GM18867 (cell line): ENCODE measurements around the gene GSX1.

ENCODE experiments used
- ATAC-seq: cut with Tn5 transposase; IDR thresholded peaks from one replicate; pipeline ENCODE4 v1.9.1; 2021; ENCODE audit warnings: mild to moderate bottlenecking, moderate library complexity; ENCODE audit not compliant: unreplicated experiment

GSX1 gene

DNA sequence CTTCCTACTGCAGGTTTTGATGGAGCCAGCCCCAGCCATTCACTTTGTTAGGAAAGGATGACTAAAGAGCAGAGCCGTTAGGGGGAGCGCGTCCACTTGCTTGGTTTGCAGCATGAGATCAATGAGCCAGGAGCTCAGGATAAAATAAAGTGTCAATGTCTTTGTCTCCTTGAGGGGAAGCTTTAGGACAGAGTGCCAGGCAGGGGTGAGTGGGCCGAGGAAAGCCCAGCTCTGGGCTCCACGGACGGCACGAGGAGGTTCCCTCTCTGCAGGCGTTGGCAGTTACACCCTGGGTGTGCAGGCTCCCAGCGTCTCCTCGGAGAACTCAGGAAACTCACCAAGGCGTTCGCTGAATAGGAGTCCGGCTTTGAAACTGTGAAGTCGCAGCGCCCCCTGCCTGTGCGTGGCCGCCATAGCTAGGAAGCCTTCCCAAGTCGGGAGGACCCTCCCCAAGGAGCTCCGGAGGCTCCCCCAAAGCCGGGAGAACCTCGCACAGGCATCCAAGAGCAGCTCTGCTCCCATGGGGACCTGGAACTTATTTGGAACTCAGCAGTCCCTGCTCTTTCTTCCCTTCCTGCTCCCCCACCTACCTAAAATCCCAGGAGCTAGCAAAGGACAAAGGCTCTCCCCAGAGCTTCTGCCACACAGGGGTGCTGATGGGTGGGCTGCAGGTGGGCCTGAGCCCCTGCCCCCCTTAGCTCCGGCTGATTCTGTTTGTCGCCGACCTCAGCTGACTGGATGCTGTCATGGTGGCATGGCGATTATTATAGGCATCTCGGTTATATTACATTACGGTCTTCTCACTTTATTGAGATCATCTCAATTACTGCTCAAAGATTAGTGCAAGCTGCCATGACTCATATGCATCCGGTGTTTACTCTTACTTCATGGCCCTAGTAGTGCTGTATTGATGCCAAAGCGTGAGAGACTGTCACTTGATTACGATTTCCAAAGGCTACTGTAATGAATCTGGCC, 34.4 kb downstream of the GSX1 start:
- ATAC-seq: peak; percentile 59

DNA sequence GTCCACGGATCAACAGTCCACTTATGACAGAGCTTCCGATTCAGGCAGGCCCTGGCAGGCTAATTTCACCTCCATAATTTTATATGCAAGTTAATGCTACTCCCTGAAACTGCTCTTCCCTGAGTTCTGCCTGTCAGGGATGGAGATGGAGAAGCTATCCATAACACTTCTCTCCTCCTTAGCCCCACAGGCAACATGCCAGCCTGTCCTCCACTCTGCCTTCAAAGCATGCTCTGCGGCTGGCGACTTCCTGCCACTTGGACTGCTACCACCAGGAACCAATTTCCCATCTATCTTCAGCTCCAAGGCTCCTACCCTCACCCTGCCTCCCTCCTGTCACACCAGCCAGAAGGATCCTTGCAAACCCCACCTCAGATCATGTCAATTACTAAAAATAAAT, 35.4 kb downstream of the GSX1 start:
- no peak for ATAC-seq

- ATAC-seq: peak; percentile 68
Observed at GRCh38 chr13:27830010-27830409, 37.7 kb downstream of the GSX1 start.

DNA sequence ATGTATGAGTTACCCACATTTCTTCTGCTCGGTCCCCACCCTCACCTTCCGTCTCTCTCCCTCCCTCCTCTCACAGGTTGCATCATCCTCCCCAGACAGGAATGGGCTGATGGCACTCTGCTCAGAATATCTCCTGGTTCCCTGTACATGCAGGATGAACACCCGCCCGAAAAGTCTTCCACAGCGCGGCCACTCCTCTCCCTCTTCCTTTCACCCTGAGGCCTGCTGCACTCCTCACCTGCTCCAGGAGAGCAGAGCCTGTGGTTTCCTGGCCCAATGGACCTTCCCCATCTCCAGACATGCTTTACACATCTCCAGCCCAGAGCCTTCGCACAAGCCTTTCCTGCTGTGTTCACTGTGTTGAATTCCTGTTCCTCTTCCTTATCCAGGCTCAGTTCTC, 40.9 kb downstream of the GSX1 start:
- no peak for ATAC-seq

DNA sequence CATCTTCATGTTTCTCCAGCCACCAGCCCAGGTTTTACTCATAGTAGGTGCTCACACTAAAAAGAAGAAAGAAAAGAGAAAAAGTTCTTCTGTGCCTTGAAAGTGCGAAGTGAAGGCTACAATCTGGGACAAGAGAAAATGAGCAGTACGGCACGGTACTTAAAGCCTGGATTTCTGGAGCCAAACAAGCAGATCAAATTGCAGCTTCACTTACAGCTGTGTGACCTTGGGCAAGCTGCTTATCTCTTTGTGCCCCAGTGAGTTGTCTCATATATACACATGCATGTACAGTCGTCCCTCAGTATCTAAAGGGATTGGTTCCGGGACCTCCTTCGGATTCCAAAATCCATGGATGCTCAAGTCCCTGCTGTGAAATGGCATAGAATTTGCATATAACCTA, 41.8 kb downstream of the GSX1 start:
- no peak for ATAC-seq

- ATAC-seq: no peak
Observed at GRCh38 chr13:27835799-27836198, 43.5 kb downstream of the GSX1 start.

DNA sequence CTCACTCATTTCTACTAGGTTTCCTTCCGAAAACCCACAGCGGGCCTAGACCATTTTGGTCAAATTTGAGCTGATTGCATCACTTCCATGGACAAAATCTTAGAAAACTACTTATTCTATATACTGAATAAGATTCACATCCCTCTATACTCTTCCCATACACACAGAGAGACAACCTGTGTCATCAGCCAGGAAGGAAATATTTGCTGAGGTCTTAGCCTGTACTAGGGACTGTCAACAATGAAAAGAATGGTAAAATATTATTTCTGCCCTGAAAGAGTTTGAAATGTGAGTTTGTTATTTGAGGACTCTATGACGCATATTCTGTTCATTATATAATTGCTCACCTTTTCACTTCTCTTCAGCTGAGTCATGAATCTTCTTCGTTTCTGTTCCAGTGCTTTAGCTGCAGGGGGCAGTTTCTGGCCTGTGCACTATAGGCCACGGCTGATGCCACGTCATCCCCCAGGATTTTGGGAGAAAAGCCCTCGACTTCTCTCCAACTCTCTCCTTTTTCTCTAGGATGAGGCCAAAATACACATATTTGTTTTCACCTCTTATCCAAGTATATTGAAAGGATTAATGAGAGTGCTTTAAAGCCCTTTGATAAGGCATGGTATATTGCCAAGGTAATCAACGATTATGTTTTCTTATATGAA, 47.7 kb downstream of the GSX1 start:
- no peak for ATAC-seq

DNA sequence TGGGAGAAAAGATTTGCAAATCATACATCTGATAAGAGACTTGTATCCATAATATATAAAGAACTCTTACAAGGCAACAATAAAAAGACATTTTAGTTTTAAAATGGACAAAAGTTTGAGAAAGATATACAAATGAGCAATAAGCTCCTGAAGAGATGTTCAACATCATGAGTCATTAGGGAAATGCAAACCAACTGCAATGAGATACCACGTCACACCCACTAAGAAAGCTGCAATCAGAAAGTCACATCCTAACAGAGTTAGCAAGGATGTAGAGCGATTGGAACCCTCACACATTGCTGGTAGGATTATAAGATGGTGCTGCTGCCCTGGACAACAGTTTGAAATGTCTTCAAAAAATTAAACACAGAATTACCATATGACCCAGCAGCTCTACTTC, 50.3 kb downstream of the GSX1 start:
- no peak for ATAC-seq
